ENCODE measurements around the gene ERBB3.
"Not testable (repeated sequence)": the region's sequence is repeated elsewhere in the genome, so short reads cannot be mapped to it uniquely, and the experiment has no call there.

The ERBB3 gene

DNA sequence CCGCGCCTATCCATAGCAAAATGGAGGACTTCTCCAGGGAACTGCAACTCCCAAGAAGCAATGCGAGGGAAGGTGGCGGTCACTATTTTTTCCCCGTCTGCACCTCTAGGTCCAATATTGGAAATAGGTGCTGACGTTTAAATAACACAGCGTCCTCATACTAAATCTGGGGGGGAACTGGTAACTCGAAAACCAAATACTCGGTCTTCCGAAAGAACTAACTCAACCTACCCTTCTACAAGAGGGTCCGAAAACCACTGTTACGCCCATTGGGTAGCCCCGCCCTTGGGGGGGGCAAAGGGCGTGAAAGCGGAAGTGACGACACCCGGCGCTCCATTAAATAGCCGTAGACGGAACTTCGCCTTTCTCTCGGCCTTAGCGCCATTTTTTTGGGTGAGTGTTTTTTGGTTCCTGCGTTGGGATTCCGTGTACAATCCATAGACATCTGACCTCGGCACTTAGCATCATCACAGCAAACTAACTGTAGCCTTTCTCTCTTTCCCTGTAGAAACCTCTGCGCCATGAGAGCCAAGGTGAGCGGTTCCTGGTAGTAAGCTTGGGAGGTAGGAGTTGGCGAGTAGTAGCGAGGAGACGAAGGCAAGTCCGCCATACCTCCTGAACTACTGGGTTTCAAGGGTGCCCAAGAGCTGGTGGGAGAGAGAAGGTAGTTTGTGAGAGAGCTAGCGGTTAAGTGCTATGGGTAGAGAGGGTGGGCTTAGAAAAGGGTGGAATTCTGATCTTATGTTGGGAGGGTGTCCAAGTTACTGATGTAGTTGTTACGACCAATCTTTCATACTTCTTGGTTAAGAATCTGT is 36.5 kb downstream of the ERBB3 start, which contains the start of gene RPL41:
RPL41 (plus strand) TSS at position 367 of the 815 bp plus-strand sequence.
- DNase-seq (ENCODE audit: low spot score) = peak; percentile 97

DNA sequence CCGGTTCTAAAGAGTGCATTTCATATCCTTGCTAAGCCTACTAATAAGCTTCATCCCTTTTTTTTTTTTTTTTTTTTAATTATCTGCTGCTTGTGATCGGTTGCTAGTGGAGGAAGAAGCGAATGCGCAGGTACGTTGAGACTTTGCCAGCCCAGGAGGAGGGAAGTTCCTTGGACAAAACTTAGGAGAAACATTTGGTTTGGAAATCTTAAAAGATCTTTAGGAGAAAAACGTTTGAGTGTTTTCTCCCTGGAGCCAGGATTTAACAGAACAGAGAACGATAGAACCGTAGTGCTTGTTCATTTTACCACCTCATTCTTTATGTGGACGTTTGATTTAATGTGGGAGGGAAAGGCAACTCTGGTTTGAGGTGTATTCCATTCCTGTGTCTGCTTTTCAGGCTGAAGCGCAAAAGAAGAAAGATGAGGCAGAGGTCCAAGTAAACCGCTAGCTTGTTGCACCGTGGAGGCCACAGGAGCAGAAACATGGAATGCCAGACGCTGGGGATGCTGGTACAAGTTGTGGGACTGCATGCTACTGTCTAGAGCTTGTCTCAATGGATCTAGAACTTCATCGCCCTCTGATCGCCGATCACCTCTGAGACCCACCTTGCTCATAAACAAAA is 37.2 kb downstream of the ERBB3 start:
- DNase-seq (ENCODE audit: low spot score) = not testable (repeated sequence)

DNA sequence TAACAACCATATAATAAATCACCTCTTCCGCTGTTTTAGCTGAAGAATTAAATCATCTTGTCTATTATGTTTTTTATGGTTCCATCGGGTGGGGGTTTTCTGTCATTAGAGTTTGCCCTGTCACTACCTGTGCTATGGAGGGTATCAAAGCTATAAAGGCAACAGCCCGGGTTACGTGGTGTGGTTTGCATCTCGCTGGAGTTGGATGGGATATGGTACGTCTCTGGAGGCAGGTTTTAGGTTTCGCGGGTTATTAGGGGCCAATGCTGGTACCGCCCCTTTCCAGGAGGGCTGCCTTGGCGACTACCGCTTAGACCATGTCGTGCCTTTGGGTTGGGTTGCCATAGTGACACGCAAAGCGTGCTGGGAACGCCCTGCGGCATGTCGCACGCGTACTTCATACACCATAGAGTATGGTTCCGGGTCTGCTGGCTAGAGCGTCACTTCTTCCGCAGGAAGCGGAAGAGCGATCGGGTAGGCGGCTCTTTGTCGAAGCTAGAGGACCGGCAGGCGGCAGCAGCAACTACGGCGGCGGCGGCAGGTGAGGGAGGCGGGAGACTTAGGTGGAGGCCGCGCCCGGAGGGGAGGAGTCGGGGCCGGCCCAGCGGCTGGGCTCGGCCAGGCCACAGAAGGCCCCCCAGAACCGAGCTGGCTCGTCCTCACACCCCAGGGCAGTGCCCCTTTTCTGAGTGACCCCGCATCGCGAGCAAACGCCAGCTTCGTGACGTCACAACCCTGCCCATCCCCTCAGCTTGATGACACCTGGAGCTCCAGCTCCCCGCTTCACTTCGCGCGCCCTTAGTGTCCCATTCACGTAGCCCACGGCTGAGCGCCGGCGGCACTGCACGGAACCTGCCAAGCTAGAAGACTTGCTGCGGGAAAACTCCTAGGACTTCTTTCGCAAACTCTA is 38.1 kb downstream of the ERBB3 start, which contains the start of gene ZC3H10:
ZC3H10 (plus strand) TSS at position 489 of the 910 bp plus-strand sequence. CDS start 2,297 bp downstream, outside the sequence.
- DNase-seq (ENCODE audit: low spot score) = peak; percentile 99

DNA sequence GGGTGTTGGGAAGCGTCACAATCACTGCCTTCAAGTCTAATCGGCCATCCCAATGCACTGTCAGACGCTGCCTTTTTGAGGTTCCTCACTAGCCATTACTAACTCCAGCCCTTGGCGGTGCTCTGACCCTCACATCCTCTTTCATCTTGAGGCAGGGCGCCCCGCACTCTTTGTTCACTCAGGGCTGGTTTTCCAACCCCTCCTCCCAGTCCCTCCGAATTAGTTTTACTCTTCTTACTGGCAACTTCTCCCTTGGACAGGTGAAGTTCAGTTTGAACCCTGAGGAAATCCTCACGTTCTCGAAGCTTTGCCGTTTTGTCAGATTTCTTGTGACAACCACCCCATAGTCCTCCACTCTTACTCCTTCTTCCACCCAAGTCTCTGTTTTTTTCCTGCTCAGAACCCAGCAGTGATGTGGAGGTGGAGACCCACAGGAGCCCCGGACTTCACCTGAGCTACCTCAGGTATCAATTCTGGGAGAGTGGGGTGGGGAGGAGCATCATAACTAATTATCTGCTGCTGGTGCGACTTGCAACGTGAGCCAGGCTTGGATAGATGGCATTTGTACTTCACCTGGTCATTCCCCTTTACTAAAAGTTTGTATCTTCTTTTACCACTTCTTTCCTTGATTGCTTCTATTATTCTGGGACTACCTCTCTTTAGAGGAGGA is 38.9 kb downstream of the ERBB3 start:
- DNase-seq (ENCODE audit: low spot score) = no peak

DNA sequence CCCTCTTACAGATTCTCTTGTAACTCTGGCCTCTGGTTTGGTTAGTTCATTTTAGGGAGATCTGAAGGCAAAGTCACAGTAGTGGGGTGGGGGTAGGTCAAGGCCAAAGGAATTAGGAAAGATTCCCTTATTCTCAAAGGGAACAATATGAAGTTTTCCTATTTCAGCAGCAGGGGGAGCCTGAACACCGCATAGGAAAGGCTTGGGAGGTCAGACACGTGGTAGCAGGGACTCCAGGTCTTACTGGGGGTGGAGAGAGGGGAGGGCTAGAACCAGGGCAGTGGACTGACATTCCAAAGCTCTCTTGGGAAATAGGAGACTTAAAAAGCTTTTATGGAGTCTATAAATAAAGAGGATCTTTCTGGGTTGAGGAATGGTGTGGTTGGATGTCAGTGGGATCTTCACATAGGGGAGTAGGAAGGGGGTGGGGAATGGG is 39.4 kb downstream of the ERBB3 start:
- peak; percentile 85 for DNase-seq (ENCODE audit: low spot score)

DNA sequence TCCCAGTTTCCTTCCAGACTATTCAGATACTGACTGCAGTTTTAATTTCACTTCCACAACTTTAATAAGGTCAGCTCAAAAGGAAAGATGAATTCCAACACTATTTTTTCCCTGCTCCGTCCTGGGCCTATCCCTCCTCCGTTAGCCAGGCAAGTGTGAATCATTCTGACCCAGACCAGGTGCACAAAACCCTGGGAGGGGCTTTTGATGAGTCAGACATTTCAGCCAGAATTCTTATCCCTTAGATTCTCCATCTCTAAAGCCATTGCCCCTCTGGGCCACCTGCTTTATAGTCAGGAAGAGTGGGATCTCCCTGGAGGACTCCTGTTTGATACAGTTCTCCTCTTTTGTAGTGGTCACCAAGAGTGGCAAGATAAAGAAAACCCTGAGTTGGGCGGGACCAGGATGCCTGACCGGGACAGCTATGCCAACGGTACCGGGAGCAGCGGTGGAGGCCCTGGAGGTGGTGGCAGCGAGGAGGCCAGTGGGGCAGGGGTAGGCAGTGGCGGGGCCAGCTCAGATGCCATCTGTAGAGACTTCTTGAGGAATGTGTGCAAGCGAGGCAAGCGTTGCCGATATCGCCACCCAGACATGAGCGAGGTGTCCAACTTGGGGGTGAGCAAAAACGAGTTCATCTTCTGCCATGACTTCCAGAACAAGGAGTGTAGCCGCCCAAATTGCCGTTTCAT is 40.3 kb downstream of the ERBB3 start:
- DNase-seq (ENCODE audit: low spot score) = no peak

DNA sequence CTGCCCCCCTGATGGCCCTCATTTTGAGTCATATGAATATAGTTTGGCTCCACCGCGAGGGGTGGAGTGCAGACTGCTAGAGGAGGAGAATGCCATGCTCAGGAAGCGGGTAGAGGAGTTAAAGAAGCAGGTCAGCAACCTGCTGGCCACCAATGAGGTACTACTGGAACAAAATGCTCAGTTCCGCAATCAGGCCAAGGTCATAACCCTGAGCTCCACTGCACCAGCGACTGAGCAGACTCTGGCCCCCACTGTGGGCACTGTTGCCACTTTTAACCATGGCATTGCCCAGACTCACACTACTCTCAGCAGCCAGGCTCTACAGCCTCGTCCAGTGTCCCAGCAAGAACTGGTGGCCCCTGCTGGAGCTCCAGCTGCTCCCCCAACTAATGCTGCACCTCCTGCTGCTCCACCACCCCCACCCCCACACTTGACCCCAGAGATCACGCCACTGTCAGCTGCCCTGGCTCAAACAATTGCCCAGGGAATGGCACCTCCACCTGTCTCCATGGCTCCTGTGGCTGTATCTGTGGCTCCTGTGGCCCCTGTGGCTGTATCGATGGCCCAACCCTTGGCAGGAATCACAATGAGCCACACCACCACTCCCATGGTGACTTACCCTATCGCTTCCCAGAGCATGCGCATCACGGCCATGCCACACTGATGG is 41.4 kb downstream of the ERBB3 start:
- DNase-seq (ENCODE audit: low spot score) = no peak

DNA sequence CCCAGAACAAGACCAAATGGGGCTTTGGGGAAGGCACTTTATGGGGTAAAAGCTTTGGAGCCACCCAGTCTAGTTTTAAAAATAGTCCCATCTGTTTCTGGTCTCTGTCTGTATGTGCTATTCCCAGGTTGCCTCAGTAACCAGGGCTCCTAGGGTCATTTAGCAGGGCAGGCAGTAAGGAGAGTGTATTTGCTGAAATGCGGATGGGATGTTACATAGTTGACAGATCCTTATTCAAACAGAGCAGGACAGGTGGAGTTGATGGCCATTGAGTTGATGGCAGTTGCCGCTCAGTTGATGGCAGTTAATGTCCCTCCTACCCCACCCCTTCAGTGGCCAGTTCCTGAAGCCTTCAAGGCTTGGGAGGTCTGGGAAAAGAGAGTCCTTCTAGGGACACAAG is 42.7 kb downstream of the ERBB3 start:
- DNase-seq (ENCODE audit: low spot score) = no peak

DNA sequence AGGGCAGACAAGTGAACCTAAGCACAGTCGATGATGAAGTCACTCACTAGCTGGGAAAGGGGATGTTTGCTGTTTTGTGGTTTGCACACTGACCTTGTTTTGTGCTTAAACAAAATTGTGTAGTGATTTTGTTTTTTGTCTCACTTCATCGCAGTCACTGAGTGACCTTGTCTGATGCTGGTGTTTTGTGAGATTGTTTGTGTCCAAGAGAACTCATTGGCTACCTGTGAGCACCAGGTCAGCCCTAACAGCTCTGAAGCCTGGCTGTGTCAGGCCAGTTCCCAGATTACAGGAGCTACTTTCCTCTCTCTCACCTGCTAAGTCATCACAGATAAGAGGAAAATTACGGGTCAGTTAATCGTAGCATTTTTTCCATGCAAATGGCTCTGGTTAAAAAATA is 44.2 kb downstream of the ERBB3 start:
- no peak for DNase-seq (ENCODE audit: low spot score)

DNA sequence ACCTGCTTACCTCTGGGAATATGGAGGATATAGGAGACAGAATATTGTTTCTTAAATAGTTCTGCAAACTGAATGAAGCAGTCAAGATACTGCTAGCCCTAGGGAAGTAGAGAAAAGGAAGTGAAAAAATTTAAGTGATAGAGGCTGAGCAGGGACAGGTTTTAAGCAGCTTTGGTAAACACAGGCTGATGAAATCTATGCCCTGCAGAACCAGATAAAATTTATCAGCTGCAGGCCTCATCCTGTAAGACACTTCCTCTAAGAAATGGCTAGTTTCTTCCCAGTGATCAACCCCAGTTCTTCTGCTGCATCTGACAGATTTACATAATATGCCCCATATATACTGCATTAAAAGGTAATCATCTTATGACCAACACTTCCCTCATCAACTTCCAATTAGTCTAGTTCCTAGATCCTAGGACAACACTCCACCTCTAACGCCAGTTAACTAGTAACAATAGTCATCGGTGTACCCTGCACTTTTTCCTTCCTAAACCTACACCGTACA is 46.8 kb downstream of the ERBB3 start:
- DNase-seq (ENCODE audit: low spot score) = peak; percentile 58

DNA sequence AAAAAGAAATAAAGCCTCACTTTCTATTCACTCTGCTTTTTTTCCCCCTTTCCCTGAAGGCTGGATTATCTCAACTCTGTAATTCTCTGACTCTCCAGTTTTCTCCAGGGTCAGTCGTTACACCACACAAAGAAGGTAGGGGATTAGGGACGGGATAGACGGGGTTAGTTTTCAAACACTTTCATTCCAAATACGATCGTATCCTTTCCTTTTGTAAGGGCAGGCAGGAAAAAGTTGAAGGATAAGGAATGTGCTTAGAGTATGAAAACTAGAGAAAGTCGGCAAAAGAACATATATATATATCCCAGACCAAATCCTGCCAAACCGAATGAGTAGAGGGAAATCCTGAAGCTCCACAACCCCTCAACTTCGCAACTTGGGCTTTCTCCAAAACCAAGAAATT is 47.5 kb downstream of the ERBB3 start:
- no peak for DNase-seq (ENCODE audit: low spot score)

DNA sequence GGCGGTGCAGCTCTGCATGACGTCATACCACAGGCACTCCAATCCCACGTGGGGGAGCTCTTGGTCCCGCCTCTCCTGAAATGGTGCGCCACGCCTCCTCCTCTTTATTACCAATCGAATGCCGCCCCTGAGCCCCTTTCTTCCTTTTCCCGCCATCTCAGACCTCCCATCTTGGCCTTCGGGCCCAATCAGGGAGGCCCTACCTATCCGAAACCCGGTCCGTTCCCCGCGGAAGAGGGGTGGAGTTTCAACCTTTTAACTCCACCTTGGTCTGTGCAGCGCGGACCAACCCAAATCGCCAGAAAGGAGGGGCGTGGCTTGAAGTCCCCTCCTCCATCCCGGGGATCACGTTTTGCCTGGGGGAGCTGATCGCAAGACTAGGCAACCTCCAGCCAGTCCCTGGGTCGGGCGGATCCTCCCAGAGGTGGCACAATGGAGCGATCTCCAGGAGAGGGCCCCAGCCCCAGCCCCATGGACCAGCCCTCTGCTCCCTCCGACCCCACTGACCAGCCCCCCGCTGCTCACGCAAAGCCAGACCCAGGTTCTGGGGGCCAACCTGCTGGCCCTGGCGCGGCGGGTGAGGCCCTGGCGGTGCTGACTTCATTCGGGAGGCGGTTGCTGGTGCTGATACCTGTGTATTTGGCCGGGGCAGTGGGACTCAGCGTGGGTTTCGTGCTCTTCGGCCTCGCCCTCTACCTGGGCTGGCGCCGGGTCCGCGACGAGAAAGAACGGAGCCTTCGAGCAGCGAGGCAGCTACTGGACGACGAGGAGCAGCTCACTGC is 48.1 kb downstream of the ERBB3 start, which contains the start of gene ESYT1:
ESYT1 (plus strand) TSS at position 380 of the 782 bp plus-strand sequence; CDS start at position 433, 53 bp downstream.
- peak; percentile 98 for DNase-seq (ENCODE audit: low spot score)

DNA sequence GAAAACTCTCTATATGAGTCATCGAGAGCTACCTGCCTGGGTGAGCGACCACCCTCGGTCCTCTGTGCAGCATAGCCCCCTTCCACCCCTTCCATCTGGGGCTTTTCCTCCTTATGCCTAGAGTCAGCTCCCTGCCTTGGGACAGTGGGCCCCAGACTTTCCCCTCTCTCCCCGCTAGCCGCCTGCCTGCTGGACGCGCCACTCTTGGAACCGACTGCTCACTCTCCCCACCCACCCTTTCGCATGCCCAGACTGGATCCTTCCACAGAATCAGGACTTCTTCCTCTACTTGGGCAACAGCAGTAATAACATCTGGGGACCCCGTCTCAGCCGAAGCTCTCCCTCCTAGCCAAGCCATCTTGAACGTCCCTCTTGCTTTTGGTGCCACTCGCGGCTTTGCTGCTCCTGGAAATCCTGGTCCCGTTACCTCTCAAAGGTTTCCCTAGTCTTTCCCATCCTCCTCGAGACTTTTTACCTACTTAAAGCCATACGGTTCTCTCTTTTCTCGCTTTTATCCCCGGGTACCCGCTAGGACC is 48.8 kb downstream of the ERBB3 start:
- no peak for DNase-seq (ENCODE audit: low spot score)

DNA sequence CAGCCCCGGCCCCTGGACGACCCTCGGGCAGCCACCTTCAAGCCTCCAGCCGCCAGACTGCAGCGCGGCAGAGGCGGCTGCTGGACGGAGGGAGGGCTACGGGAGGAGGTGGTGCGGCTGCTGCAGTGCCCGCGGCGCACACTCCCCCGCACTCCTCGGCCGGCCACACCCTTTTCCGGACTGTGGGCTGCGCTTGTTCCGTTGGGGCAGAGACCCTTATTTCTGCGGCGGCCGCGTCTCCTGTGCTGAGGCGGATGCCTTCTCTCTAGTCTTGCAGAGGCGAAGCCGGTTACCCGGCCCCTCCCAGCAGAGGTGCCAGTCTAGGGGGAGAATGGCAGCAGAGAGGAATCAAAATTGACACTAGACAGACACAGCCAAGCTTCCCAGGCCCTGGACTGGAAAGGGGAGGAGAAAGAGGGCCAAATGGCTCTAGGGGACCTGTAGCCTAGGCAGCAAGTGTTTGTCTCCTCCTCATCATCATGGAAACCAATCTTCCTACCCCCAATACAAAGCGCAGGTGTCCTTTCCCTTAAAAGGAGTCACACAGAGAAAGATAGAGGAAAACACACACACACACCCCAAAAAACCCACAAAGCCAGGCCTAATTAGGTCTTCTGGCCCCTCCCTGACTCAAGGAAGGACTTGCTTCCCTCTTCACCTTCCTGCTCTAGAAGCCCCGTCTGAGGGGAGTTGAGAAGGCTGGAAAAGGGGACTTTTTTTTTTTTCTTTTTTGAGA is 49.4 kb downstream of the ERBB3 start:
- peak; percentile 52 for DNase-seq (ENCODE audit: low spot score)

DNA sequence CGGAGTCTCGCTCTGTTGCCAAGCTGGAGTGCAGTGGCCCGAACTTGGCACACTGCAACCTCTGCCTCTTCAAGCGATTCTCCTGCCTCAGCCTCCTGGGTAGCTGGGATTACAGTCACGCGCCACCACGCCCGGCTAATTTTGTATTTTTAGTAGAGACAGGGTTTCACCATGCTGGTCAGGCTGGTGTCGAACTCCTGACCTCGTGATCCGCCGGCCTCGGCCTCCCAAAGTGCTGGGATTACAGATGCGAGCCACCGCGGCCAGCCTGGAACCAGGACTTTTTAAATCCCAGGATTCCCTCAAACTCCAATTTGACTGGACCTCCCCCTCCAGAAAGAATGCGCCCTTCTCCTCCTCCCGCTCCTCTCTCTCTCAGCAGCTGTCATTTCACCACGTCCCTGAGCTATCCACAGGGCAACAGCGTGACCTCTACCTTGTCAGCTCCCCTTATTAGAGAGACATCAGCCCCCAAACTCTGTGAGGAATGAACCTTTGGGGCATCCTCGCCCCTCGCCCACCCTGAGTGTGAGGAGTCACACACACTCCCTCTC is 50.1 kb downstream of the ERBB3 start:
- no peak for DNase-seq (ENCODE audit: low spot score)

DNA sequence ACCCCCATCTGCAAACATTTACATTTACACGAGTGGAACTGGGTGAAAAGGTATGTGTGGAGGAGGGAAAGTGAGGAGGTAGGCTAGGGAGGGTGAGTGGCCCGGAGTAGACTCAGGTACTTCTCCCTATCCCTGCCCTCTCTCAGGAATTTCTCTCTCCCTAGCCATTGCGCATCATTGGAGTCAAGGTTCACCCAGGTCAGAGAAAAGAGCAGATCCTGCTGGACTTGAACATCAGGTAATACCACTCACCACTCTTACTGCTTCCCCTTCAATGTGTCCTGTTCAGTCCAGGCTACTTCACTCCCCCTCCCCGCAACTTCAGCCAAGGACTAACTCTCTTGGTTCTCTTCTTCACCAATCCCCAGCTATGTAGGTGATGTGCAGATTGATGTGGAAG is 50.9 kb downstream of the ERBB3 start:
- DNase-seq (ENCODE audit: low spot score) = no peak

DNA sequence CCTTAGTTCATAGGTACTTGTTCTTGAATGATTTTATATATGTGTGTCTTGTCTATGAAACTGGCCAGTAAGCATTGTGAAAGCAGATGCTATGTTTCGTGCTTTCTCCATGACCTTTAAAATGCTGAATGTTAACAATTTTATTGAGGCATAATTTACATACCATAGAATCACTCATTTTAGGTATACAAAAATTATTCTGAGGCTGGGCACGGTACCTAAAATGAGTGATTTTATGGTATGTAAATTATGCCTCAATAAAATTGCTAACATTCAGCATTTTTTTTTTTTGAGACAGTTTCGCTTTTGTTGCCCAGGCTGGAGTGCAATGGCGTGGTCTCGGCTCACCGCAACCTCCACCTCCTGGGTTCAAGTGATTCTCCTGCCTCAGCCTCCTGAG is 54.9 kb downstream of the ERBB3 start:
- DNase-seq (ENCODE audit: low spot score) = no peak

Data from hematopoietic multipotent progenitor cell treated with erythropoietin and hydrocortisone succinate and interleukin-3 and kit ligand, for 15 days (in vitro differentiated cells).